ENCODE results near the gene COX4I1. TPM values are rescaled to one million over a fixed set of nuclear protein-coding genes. Genes with fewer than 3 reads are reported as not detected.

The COX4I1 gene
- total and polyA plus RNA-seq, 10 of the 15 experiments (the other 5 are each of a cell fraction or from before 2014, with no cell fraction given): 480 to 1,889 (median 872) TPM

DNA sequence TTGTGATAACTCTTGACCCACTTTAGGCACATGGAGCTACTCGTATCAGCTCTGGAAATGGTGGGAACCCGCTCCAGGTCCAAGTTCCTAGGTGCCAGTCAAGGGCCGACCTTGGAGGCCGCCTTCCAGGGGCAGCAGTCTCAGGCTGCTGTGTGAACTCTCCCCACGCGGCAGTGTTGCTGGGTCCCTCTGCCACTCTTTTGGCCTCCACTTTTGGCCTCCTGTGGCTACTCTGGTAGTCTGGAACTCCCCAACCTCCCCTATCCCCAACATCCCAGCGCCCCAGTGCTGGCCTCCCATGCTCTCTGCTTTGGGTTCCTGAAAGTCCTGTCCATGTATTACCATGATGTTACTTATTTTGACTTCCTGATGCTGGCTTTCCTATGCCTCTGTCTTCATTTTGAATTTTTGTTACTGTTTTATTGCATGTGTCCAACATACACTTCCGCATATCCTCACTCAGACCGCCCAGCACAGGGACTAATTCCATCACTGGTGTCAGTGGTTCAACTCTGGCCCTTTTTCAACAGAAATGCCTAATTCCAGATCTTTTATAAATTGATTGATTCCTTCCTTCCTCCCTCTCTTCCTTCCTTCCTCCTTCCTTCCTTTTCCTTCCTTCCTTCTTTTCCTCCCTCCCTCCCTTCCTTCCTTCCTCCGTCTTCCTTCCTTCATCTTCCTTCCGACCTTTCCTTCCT lies 44.1 kb downstream of the COX4I1 start:
- Histone ChIP-seq H3K9ac (ENCODE audit: control insufficient read depth, insufficient read depth, low read length) (no peak overlapping the region), H3K4me2 (ENCODE audit: control insufficient read depth, insufficient read depth) (no peak overlapping the region), H2AFZ (ENCODE audit: control insufficient read depth, low read depth, low read length) (no peak overlapping the region), H3K9me3 (replicated peaks; ENCODE audit: control insufficient read depth, insufficient read depth, low read length) (no peaks in the 10 kb centered on the region; the same call in 2 of the 3 replicates), H3K4me3 (no peak overlapping the region), H4K20me1 (ENCODE audit: control insufficient read depth, insufficient read depth) (no peaks in the 10 kb centered on the region), H3K27me3 (replicated peaks in 1 of 2; ENCODE audit: control insufficient read depth in 2 of 2, insufficient read depth in 2 of 2, low read length in 1 of 2) (no peaks in the 10 kb centered on the region), H3K4me1 (ENCODE audit: control insufficient read depth, insufficient read depth, low read length) (no peaks in the 10 kb centered on the region; the same call in 1 of the 2 replicates), H3K79me2 (ENCODE audit: control insufficient read depth, insufficient read depth, low read length) (no peaks in the 10 kb centered on the region), H3K36me3 (ENCODE audit: control insufficient read depth in 2 of 2, insufficient read depth in 2 of 2, low read length in 1 of 2) (no peaks in the 10 kb centered on the region), H3K27ac (ENCODE audit: control insufficient read depth, insufficient read depth) (no peak overlapping the region)
- ChIA-PET POLR2A (no interaction called here), CTCF (interaction anchor here (0.6 kb wide), 1 partner anchor 410 kb away, joined by 3 read pairs; no protein-coding TSS in a partner anchor), RAD21 (ENCODE audit: unreplicated experiment) (no interaction called here), SMC1A (ENCODE audit: uncharacterized antibody, unreplicated experiment) (no interaction called here)
- ATAC-seq (no peak), FAIRE-seq (no peak), DNase-seq (ENCODE audit: low read depth, low spot score) (no peak)
- intact Hi-C loops (cut with micrococcal nuclease; ENCODE audit: unreplicated experiment) (no loop called here), in situ Hi-C loops (cut with MboI) (no loop called here)
- no TSS peak for BruUV-seq (replicated peaks)
- WGBS (ENCODE audit: insufficient coverage, insufficient replicate concordance, low lambda C conversion rate, missing lambda C conversion rate): 72% methylated on average over 11 of the region's 11 CpGs
- TF ChIP-seq, protein P1, sequence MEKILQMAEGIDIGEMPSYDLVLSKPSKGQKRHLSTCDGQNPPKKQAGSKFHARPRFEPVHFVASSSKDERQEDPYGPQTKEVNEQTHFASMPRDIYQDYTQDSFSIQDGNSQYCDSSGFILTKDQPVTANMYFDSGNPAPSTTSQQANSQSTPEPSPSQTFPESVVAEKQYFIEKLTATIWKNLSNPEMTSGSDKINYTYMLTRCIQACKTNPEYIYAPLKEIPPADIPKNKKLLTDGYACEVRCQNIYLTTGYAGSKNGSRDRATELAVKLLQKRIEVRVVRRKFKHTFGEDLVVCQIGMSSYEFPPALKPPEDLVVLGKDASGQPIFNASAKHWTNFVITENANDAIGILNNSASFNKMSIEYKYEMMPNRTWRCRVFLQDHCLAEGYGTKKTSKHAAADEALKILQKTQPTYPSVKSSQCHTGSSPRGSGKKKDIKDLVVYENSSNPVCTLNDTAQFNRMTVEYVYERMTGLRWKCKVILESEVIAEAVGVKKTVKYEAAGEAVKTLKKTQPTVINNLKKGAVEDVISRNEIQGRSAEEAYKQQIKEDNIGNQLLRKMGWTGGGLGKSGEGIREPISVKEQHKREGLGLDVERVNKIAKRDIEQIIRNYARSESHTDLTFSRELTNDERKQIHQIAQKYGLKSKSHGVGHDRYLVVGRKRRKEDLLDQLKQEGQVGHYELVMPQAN (conservative IDR thresholded peaks at IDR 0.05): no peak
- TF ChIP-seq JUND (IDR thresholded peaks at IDR 0.05; ENCODE audit: low read depth, low read length): no peak
- TF ChIP-seq, protein P2, sequence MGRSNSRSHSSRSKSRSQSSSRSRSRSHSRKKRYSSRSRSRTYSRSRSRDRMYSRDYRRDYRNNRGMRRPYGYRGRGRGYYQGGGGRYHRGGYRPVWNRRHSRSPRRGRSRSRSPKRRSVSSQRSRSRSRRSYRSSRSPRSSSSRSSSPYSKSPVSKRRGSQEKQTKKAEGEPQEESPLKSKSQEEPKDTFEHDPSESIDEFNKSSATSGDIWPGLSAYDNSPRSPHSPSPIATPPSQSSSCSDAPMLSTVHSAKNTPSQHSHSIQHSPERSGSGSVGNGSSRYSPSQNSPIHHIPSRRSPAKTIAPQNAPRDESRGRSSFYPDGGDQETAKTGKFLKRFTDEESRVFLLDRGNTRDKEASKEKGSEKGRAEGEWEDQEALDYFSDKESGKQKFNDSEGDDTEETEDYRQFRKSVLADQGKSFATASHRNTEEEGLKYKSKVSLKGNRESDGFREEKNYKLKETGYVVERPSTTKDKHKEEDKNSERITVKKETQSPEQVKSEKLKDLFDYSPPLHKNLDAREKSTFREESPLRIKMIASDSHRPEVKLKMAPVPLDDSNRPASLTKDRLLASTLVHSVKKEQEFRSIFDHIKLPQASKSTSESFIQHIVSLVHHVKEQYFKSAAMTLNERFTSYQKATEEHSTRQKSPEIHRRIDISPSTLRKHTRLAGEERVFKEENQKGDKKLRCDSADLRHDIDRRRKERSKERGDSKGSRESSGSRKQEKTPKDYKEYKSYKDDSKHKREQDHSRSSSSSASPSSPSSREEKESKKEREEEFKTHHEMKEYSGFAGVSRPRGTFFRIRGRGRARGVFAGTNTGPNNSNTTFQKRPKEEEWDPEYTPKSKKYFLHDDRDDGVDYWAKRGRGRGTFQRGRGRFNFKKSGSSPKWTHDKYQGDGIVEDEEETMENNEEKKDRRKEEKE (IDR thresholded peaks at IDR 0.05): no peak
- TF ChIP-seq NFYA (IDR thresholded peaks at IDR 0.05; ENCODE audit: borderline replicate concordance, low read depth, low read length): no peak
- TF ChIP-seq EZH2 (IDR thresholded peaks at IDR 0.05; ENCODE audit: borderline replicate concordance, control insufficient read depth, low read depth, low read length): no peak

Measured in GM12878 (cell line).